ENCODE measurements around the gene TTN. TPM values are rescaled to one million over a fixed set of nuclear protein-coding genes. Genes with fewer than 3 reads are reported as not detected.

Gene TTN
- total and polyA plus RNA-seq, 4 donors = 0.01 to 3.0 (median 0.80) TPM

- H3K27me3 ChIP-seq (ENCODE audit: control insufficient read depth in 4 of 4, insufficient read depth in 4 of 4, low read length in 3 of 4) = no peaks in the 10 kb centered on the region
- DNase-seq (ENCODE audit: low spot score) = no peak
- H3K9ac ChIP-seq (ENCODE audit: low read depth in 1 of 2, low read length in 2 of 2) = no peak overlapping the region
- H3K27ac ChIP-seq (ENCODE audit: low read depth in 1 of 2, low read length in 2 of 2) = no peak overlapping the region
- no peaks in the 10 kb centered on the region for H3K4me1 ChIP-seq (ENCODE audit: control insufficient read depth in 4 of 4, insufficient read depth in 4 of 4, low read length in 3 of 4)
- 79% methylated on average over 2 of the region's 2 CpGs for WGBS
- no peak overlapping the region for H3K4me3 ChIP-seq (ENCODE audit: low read depth in 1 of 3, low read length in 3 of 3)
- TF ChIP-seq MAX (IDR thresholded peaks at IDR 0.05) = no peak
- no peaks in the 10 kb centered on the region for H3K9me3 ChIP-seq (ENCODE audit: control insufficient read depth in 4 of 4, low read length in 3 of 4)
- H3K36me3 ChIP-seq (ENCODE audit: control insufficient read depth in 4 of 4, insufficient read depth in 3 of 4, low read depth in 1 of 4, low read length in 3 of 4) = no peaks in the 10 kb centered on the region
These were observed 39.2 kb upstream of the TTN start for GRCh38 chr2:178846458-178846802.

GRCh38 chr2:178845566-178846457 lies 38.6 kb upstream of the TTN start:
- Histone ChIP-seq H3K27ac (ENCODE audit: low read depth in 1 of 2, low read length in 2 of 2) (no peak overlapping the region), H3K9me3 (ENCODE audit: control insufficient read depth in 4 of 4, low read length in 3 of 4) (no peaks in the 10 kb centered on the region), H3K9ac (ENCODE audit: low read depth in 1 of 2, low read length in 2 of 2) (no peak overlapping the region), H3K27me3 (ENCODE audit: control insufficient read depth in 4 of 4, insufficient read depth in 4 of 4, low read length in 3 of 4) (no peaks in the 10 kb centered on the region), H3K4me1 (ENCODE audit: control insufficient read depth in 4 of 4, insufficient read depth in 4 of 4, low read length in 3 of 4) (no peaks in the 10 kb centered on the region), H3K36me3 (ENCODE audit: control insufficient read depth in 4 of 4, insufficient read depth in 3 of 4, low read depth in 1 of 4, low read length in 3 of 4) (no peaks in the 10 kb centered on the region), H3K4me3 (ENCODE audit: low read depth in 1 of 3, low read length in 3 of 3) (no peak overlapping the region)
- 60% methylated on average over 2 of the region's 2 CpGs for WGBS
- TF ChIP-seq FOXA1 (IDR thresholded peaks at IDR 0.05) (no peak), TAF1 (conservative IDR thresholded peaks at IDR 0.05) (no peak), MAX (IDR thresholded peaks at IDR 0.05) (no peak), HNF4G (IDR thresholded peaks at IDR 0.05) (no peak), RAD21 (IDR thresholded peaks at IDR 0.05) (no peak), ZBTB33 (IDR thresholded peaks at IDR 0.05) (no peak), YY1 (IDR thresholded peaks at IDR 0.05) (no peak), EGR1 (IDR thresholded peaks at IDR 0.05; ENCODE audit: low read depth in 2 of 2) (no peak), SP1 (IDR thresholded peaks at IDR 0.05) (no peak), NR2F2 (IDR thresholded peaks at IDR 0.05) (no peak), FOXA2 (IDR thresholded peaks at IDR 0.05) (no peak), CTCF (IDR thresholded peaks at IDR 0.05; ENCODE audit: low read depth, low read length, missing input control) (no peak), JUND (IDR thresholded peaks at IDR 0.05) (no peak), REST (IDR thresholded peaks at IDR 0.05) (no peak), GABPA (IDR thresholded peaks at IDR 0.05 in 1 of 2, conservative IDR thresholded peaks at IDR 0.05 in 1 of 2) (no peak)
- no peak for DNase-seq (ENCODE audit: low spot score)

Measured in liver (tissue), 9 donors.